Uterus (tissue), 4 donors: ENCODE results near the gene ZNF581. TPM values are rescaled to one million over a fixed set of nuclear protein-coding genes. Genes with fewer than 3 reads are reported as not detected.

Experiments used
- DNase-seq, 2 donors: peaks; one replicate each; pipeline ENCODE4 v3.0.0-alpha.2; 2019 to 2020
- H3K27ac ChIP-seq, 2 donors: fragments of 200-600 bp; sonication (generic); 1 replicate in 1 of 2; 2 replicates in 1 of 2; pipeline ENCODE4 v1.5.1; 2016 to 2018
- H3K27me3 ChIP-seq, 2 donors: fragments of 200-600 bp; sonication (generic); one replicate each; pipeline ENCODE4 v1.5.1; 2018 to 2019; ENCODE audit warnings: control low read depth in 1 of 2
- H3K36me3 ChIP-seq, 2 donors: fragments of 200-600 bp; sonication (generic); one replicate each; pipeline ENCODE4 v1.5.1; 2019; ENCODE audit warnings: control low read depth in 1 of 2
- H3K4me1 ChIP-seq, 2 donors: fragments of 200-600 bp; sonication (generic); one replicate each; pipeline ENCODE4 v1.5.1; 2018 to 2019; ENCODE audit warnings: control low read depth in 1 of 2
- H3K4me3 ChIP-seq, 2 donors: fragments of 200-600 bp; sonication (generic); 1 replicate in 1 of 2; 2 replicates in 1 of 2; pipeline ENCODE4 v1.5.1; 2018 to 2019; ENCODE audit warnings: mild to moderate bottlenecking in 1 of 2
- H3K9me3 ChIP-seq, 2 donors: fragments of 200-600 bp; sonication (generic); one replicate each; pipeline ENCODE4 v1.5.1; 2019; ENCODE audit warnings: control low read depth in 1 of 2
- POLR2A ChIP-seq, 2 donors: fragments of 450-650 bp; IDR thresholded peaks; one replicate each; pipeline ENCODE4 v1.6.1; 2016; ENCODE audit warnings: antibody characterized with exemption in 2 of 2, mild to moderate bottlenecking in 1 of 2, moderate library complexity in 1 of 2
- intact Hi-C: fragments of 100-400 bp; cut with DNase I; formaldehyde crosslinking; loops from one replicate; pipeline ENCODE4 v1.15.1; 2023; ENCODE audit warnings: low total_unique reads
- total RNA-seq, 4 donors: library from RNA; depleted of rRNA in 3 of 4; stranded (reverse); fragments of >200 nt in 3 of 4; gene quantifications; one replicate each; pipeline versions ENCODE4 v1.1.0 to v1.2.4, GENCODE V29; 2014 to 2023
- TF ChIP-seq, protein P1 (sequence below), 4 experiments: fragments of 200-600 bp in 2 of 4; fragments of 450-650 bp in 2 of 4; sonication (generic) in 2 of 4; IDR thresholded peaks; one replicate each; pipeline ENCODE4 v1.5.1; 2016 to 2019; ENCODE audit warnings: antibody characterized with exemption in 4 of 4, mild to moderate bottlenecking in 2 of 4, moderate library complexity in 1 of 4
- donor health status: DM: yes; HTN: yes; CAD: no.

The ZNF581 gene
- total RNA-seq, 4 donors from 2014 or later = 2.8 to 30.3 (median 12.8) TPM

DNA sequence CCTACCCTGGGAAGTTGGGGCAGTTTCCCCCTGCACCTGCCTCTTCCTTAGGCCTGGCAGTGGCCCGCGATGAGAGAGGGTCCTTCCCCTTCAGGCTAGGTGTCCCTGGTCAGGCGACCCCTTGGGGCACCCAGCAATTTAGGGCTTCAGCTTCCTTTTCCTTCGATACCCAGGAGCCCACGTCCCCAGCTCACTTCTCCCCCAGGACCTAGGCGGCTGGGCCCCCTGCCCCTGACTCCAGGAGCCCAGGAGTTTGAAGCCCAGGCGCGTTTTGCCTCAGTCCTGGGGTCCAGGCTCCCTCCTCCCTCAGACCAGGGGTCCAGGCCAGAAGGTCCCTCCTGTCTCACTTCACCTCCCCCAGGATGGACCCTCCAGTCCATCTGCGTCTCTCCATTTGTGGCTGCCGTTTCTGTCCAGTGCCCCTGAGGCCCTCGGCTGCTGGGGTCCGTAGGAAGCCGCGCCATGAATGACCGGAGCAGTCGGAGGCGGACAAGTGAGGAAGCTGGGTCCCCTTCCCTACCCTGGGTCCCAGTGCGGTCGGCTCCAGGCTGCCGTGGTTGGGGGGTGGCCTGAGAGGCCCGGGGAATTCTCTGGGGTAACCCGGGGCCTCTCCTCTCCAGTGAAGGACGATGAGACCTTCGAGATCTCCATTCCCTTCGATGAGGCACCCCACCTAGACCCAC lies 5.3 kb downstream of the ZNF581 start:
- intact Hi-C loops = loop anchor here (10.0 kb wide), 1 partner anchor 534 kb away; the partner anchor contains the start of gene PPP1R12C
- H3K36me3 ChIP-seq = no peaks in the 10 kb centered on the region
- TF ChIP-seq, protein P1, sequence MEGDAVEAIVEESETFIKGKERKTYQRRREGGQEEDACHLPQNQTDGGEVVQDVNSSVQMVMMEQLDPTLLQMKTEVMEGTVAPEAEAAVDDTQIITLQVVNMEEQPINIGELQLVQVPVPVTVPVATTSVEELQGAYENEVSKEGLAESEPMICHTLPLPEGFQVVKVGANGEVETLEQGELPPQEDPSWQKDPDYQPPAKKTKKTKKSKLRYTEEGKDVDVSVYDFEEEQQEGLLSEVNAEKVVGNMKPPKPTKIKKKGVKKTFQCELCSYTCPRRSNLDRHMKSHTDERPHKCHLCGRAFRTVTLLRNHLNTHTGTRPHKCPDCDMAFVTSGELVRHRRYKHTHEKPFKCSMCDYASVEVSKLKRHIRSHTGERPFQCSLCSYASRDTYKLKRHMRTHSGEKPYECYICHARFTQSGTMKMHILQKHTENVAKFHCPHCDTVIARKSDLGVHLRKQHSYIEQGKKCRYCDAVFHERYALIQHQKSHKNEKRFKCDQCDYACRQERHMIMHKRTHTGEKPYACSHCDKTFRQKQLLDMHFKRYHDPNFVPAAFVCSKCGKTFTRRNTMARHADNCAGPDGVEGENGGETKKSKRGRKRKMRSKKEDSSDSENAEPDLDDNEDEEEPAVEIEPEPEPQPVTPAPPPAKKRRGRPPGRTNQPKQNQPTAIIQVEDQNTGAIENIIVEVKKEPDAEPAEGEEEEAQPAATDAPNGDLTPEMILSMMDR (IDR thresholded peaks at IDR 0.05) = no peak
- TF ChIP-seq POLR2A (IDR thresholded peaks at IDR 0.05) = no peak
- H3K4me3 ChIP-seq = peak overlapping the region; percentile 54 to 70
- peaks cover 0 to 12% of the 10 kb centered on the region in 2 donors for H3K4me1 ChIP-seq
- H3K27ac ChIP-seq = peak overlapping the region; percentile 86
- H3K9me3 ChIP-seq = no peaks in the 10 kb centered on the region
- no peaks in the 10 kb centered on the region for H3K27me3 ChIP-seq
- DNase-seq = no peak

DNA sequence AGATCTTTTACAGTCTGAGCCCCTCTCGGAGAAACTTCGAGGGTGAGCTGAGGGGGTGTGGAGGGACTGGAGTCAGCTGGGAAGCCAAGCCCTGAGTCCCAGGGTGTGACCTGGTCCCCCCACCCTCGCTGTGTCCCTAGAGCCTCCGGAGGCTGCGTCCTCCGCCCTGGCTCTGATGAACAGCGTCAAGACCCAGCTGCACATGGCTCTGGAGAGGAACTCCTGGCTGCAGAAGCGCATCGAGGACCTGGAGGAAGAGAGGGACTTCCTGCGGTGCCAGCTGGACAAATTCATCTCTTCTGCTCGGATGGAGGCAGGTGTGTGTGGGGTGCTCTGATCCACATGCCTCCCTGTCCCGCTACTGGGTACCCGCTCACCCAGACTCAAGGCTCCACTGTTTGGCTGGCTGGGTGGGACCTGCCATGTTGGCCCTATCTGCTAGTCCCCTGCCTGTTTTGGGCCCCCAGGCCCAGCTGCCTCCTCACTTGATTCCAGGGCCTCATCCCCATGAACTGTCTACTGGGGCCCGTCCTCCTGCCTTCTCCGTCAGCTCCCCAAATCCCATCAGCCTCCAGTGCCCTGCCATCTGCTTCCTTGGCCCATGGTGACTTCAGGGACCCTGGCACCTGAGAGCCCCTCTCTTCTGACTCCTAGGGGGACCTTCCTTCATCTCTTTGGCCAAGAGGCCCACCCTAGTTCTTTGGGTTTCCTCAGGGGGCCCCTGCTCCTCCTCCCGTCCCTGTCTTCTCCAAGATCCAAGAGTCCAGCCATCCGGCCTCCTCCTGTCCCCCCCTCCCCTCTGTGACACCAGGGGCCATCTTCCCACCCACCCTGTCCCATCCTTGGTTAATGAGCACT lies 6.0 kb downstream of the ZNF581 start:
- Histone ChIP-seq H3K27ac (peak overlapping the region; percentile 86), H3K36me3 (no peaks in the 10 kb centered on the region), H3K4me3 (peak overlapping the region; percentile 54 to 70), H3K9me3 (no peaks in the 10 kb centered on the region), H3K4me1 (peaks cover 0 to 8% of the 10 kb centered on the region in 2 donors), H3K27me3 (no peaks in the 10 kb centered on the region)
- DNase-seq = no peak
- TF ChIP-seq POLR2A (IDR thresholded peaks at IDR 0.05) = no peak
- TF ChIP-seq, protein P1 (IDR thresholded peaks at IDR 0.05) = no peak
- intact Hi-C loops = loop anchor here (10.0 kb wide), 1 partner anchor 535 kb away; the partner anchor contains the start of gene PPP1R12C

DNA sequence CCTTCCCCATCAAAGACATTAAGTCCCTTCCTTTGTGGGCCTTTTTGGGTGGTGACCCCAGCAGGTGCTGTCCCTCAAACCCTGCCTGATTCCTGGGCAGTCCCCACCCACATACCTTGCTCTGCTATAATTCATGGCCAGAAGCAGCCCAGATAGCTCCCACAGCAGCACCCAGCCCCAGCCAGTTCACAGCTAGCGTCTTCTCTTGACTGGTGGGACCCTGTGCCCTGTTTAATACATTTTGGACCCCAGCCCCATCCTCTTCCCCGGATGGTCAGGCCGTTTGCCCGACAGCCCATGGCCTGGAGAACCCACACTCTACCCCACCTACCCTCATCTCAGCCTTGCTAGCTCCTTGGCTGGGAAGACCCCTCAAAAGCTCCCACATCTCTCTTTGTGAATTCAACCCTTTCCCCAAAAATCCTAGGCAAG lies 6.7 kb downstream of the ZNF581 start:
- H3K4me1 ChIP-seq = peaks cover 0 to 5% of the 10 kb centered on the region in 2 donors
- TF ChIP-seq, protein P1 (IDR thresholded peaks at IDR 0.05) = no peak
- no peak for TF ChIP-seq POLR2A (IDR thresholded peaks at IDR 0.05)
- H3K4me3 ChIP-seq = no peak overlapping the region
- H3K9me3 ChIP-seq = no peaks in the 10 kb centered on the region
- DNase-seq = no peak
- H3K27me3 ChIP-seq = no peaks in the 10 kb centered on the region
- intact Hi-C loops = no loop called here
- no peak overlapping the region for H3K27ac ChIP-seq
- no peaks in the 10 kb centered on the region for H3K36me3 ChIP-seq

DNA sequence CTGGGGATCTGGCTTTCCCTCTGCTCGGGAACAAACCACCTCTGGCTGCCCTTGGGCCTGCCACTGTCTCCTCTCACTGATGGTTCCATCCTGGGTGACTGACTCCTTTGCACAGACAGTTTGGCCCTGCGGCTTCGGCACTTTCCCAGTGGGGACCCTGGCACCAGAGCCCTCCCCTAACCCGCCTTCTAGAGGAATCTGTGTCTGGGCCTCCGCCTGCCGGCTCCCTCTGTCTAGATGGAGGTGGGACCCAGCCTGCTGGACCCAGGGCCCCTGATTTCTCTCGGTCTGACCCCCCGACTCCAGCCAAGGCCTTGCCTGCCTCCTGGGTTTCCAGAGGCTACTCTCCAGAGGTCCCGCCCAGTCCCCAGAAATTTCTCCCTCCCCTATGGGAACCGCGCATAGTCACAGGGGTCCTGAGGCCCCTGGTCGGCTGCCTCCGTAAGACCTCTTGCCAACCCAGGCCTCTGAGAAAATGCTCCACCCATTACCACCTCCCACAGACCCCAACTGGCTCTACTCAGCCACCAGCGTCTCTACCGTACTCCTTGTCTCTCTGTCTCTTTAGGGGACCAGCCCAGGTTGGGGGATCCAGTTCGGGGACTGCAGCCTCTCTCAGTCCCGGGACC lies 7.3 kb downstream of the ZNF581 start:
- intact Hi-C loops = no loop called here
- TF ChIP-seq POLR2A (IDR thresholded peaks at IDR 0.05) = no peak
- TF ChIP-seq, protein P1 (IDR thresholded peaks at IDR 0.05) = no peak
- Histone ChIP-seq H3K4me1 (peaks cover 0 to 5% of the 10 kb centered on the region in 2 donors), H3K36me3 (no peaks in the 10 kb centered on the region), H3K9me3 (no peaks in the 10 kb centered on the region), H3K4me3 (no peak overlapping the region), H3K27me3 (no peaks in the 10 kb centered on the region), H3K27ac (no peak overlapping the region)
- no peak for DNase-seq
